GM19438 (cell line): ENCODE results near the gene SPATA25.
"Not testable (repeated sequence)": the region's sequence is repeated elsewhere in the genome, so short reads cannot be mapped to it uniquely, and the experiment has no call there.

ENCODE experiments used
- ATAC-seq: cut with Tn5 transposase; IDR thresholded peaks from one replicate; pipeline ENCODE4 v1.9.1; 2021; ENCODE audit warnings: low read depth; ENCODE audit not compliant: unreplicated experiment

The SPATA25 gene

GRCh38 chr20:45917790-45918141 is 30.3 kb upstream of the SPATA25 start:
- ATAC-seq = no peak

- ATAC-seq = no peak
Measured at GRCh38 chr20:45913116-45913515, 25.7 kb upstream of the SPATA25 start.

DNA sequence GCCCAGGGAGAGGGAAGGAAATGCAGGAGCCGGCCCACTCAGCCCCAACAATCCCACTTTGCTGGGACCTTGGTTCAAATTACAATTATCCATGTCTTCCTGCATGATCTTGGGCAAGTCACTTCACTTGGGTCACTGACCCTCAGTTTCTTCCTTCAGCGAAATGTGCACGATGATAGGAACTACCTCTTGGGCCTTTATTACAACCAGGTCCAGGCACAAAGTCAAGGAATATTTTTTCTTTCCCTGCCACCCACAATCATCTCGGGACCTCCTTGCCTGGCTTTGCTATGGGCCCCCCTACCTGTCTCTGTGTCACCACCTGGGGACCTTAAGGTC is 24.9 kb upstream of the SPATA25 start:
- ATAC-seq = no peak

DNA sequence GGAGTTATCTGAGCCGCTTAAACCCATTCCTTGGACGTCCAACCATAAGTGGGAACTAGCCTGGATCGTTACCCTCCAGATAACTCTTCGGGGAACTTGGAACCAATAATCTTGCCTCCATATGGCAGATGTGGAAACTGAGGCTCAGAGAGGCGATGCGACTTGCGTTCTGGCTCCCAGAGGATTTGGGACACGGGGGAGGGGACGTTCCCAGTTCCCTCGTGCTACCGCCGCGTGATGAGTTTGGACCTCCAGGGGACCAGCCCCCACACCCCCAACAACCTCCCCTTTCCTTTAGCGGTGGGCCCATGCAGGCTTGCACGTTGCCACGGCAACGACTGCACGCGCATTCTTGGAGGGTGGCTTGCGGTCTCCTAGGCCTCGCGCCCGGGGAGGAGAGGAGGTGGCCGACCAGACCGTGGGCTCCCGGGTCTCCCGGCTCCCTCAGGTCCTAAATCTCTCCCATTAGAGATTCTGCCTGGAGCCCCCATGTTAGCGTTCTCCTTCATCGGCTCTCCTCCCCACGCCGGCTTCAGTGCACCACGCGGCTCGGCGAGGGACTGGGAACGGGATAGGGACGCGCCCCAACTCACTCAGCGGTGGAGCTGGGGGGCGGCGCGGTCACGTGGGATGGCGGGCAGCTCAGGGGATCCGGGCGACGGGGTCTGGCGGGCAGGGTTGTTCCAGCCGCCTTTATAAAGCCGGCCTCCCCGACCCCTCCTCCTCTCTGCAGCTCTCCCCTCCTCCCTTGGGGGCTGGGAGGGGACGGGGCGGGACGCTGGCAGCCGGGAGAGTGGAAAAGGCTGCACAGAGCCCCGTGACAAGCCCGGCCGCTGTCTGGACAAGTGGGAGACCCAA is 24.3 kb upstream of the SPATA25 start, which contains the start of gene PLTP:
PLTP (minus strand) TSS at position 670 of the 858 bp plus-strand sequence. CDS start 703 bp downstream, outside the sequence.
- ATAC-seq = no peak

DNA sequence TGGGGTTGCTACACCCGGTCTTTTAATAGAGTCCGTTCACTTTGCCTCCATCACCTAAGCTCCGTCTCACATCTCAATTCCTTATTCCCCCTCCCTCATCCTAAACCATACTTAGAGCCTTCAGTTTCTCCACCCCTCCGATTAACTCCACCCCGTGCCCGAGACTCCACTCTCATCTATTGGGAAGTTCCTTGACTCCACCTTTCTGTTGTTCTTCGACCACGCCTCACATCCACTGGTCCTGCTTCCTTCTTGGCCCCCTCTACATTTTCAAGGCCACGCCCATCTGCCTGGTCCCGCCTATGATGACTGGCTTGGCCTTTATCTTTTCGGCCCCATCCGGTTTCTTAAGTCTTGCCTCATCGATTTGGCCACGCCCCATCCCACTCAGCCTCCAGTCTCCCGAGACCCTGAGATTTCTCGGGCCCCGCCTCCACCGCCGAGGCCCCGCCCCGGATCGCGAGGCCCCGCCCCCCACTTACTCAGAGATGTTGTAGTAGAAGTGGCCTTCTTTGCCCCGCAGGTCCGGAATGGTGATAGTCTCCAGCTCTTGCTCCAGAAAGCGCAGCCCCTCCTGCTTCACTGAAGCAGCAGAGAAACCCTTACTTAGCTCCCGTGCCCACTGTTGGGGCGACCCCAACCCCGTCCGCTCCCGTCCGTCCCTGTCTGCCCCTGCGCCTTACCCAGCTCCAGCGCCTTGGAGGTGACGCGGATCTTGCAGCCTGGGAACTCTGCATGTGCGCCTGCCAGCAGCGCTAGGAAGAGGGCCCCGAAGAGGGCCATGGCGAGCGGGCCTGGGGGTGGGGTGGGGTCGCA is 23.5 kb upstream of the SPATA25 start:
- peak; percentile 92 for ATAC-seq

GRCh38 chr20:45909817-45910669 is 22.6 kb upstream of the SPATA25 start:
- no peak for ATAC-seq

- no peak for ATAC-seq
Measured at GRCh38 chr20:45909336-45909808, 21.9 kb upstream of the SPATA25 start.

GRCh38 chr20:45908084-45908483 is 20.7 kb upstream of the SPATA25 start:
- no peak for ATAC-seq

DNA sequence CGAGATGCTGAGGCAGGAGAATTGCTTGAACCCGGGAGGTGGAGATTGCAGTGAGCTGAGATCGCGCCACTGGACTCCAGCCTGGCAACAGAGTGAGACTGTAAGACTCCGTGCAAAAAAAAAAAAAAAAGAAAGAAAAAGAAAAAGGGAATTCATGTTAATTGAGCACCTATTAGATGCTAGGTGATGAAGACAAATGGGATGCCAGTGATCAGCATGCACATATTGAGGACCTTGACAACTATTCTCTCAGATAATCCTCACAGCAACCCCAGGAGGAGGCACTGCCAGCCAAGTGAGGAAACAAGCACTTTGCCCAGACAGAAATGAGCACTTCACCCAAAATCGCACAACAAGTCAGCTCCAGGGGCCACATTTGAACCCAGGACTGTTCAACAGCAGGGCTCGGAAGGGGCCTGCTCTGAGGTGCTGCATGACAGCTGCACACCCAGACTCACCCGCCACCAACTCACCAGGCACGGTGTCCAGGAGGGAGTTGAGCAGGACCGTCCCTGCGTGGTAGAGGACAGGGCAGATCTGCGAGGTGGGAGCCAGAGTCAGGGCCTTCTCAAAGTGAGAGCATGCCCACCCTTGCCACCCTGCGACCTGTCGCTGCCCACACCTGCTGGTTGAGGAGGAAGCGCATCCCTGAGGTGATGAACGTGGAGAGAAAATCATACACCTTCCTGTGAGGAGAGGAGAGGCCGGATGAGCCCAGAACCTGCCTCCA is 20.0 kb upstream of the SPATA25 start:
- ATAC-seq = no peak

DNA sequence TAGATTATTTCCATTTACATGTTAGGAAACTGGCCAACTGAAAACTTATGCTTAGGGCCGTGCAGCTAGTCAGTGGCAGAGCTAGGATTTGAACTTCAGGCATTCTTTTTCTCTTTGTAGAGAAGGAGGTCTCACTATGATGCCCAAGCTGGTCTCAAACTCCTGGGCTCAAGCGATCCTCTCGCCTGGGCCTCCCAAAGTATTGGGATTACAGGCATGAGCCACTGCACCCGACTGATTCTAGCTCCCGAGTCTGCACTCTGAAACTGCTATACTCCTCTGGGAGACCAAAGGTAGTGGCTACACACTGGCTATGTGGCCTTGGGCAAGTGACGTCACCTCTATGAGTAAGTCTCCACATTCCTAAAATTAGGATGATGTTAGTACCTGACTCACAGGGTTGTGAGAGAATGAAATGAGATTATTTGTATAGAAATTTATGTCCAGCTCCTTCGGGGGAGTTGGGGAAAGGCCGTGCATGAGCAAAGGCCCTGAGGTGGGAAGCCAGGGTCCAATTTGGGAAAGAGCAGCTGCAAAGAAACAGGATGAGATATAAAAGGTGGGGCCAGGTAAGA is 18.2 kb upstream of the SPATA25 start:
- no peak for ATAC-seq

GRCh38 chr20:45904583-45905504 is 17.4 kb upstream of the SPATA25 start:
- no peak for ATAC-seq

GRCh38 chr20:45902199-45902701 is 14.8 kb upstream of the SPATA25 start:
- no peak for ATAC-seq

- ATAC-seq = not testable (repeated sequence)
Measured at GRCh38 chr20:45901332-45901731, 13.9 kb upstream of the SPATA25 start.

- no peak for ATAC-seq
Measured at GRCh38 chr20:45899046-45899835, 11.8 kb upstream of the SPATA25 start.

DNA sequence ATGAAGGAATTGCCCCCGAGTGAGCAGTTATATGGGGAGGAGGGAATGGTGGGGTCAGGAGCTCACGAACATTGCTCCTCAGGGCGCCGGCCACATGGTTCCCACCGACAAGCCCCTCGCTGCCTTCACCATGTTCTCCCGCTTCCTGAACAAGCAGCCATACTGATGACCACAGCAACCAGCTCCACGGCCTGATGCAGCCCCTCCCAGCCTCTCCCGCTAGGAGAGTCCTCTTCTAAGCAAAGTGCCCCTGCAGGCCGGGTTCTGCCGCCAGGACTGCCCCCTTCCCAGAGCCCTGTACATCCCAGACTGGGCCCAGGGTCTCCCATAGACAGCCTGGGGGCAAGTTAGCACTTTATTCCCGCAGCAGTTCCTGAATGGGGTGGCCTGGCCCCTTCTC is 10.9 kb upstream of the SPATA25 start:
- no peak for ATAC-seq

DNA sequence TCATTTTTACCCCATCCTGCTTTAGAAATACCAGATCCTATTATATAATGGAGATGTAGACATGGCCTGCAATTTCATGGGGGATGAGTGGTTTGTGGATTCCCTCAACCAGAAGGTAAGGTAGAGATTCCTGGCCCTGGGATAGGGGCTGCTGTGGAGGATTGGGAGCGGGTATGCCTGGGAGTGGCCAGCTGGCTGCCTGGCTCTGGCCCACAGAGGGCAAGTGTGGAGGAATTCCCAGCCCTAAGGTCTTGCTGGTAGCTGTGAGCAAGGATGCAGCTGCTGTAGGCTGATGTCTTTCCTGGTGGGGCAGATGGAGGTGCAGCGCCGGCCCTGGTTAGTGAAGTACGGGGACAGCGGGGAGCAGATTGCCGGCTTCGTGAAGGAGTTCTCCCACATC is 10.3 kb upstream of the SPATA25 start:
- no peak for ATAC-seq

- ATAC-seq = no peak
Measured at GRCh38 chr20:45897289-45897688, 9.9 kb upstream of the SPATA25 start.
